ENCODE results near the gene RGS17. TPM values are rescaled to one million over a fixed set of nuclear protein-coding genes. Genes with fewer than 3 reads are reported as not detected.

RGS17 gene
- total and polyA plus RNA-seq, 10 of the 15 experiments (the other 5 are each of a cell fraction or from before 2014, with no cell fraction given), result 0.06 to 0.29 (median 0.14) TPM; not detected in 4

- no peak for TF ChIP-seq PRDM15 (CRISPR knock-in tag; IDR thresholded peaks at IDR 0.05)
Measured at GRCh38 chr6:153172815-153173214, 41.7 kb upstream of the RGS17 start (continued).

- WGBS (ENCODE audit: insufficient coverage, insufficient replicate concordance, low lambda C conversion rate, missing lambda C conversion rate), result 31% methylated on average over 3 of the region's 3 CpGs
- intact Hi-C loops (cut with micrococcal nuclease; ENCODE audit: unreplicated experiment) (no loop called here), in situ Hi-C loops (cut with MboI) (no loop called here)
- DNase-seq (ENCODE audit: low read depth, low spot score), result no peak
- ChIA-PET SMC1A (ENCODE audit: uncharacterized antibody, unreplicated experiment) (no interaction called here), CTCF (no interaction called here), POLR2A (no interaction called here), RAD21 (ENCODE audit: unreplicated experiment) (no interaction called here)
- H4K20me1 ChIP-seq (ENCODE audit: control insufficient read depth, insufficient read depth), result no peaks in the 10 kb centered on the region
- no peaks in the 10 kb centered on the region for H3K36me3 ChIP-seq (ENCODE audit: control insufficient read depth in 2 of 2, insufficient read depth in 2 of 2, low read length in 1 of 2)
- no peak overlapping the region for H2AFZ ChIP-seq (ENCODE audit: control insufficient read depth, low read depth, low read length)
- BruUV-seq (replicated peaks), result no TSS peak
- ATAC-seq, result no peak
- H3K79me2 ChIP-seq (ENCODE audit: control insufficient read depth, insufficient read depth, low read length), result no peaks in the 10 kb centered on the region
- H3K9me3 ChIP-seq (replicated peaks; ENCODE audit: control insufficient read depth, insufficient read depth, low read length), result no peaks in the 10 kb centered on the region
- FAIRE-seq, result no peak
- no peak overlapping the region for H3K4me2 ChIP-seq (ENCODE audit: control insufficient read depth, insufficient read depth)
- no peaks in the 10 kb centered on the region for H3K27me3 ChIP-seq (replicated peaks in 1 of 2; ENCODE audit: control insufficient read depth in 2 of 2, insufficient read depth in 2 of 2, low read length in 1 of 2)
- no peaks in the 10 kb centered on the region for H3K4me1 ChIP-seq (ENCODE audit: control insufficient read depth, insufficient read depth, low read length)
- H3K4me3 ChIP-seq, result no peak overlapping the region
- TF ChIP-seq CHD4 (IDR thresholded peaks at IDR 0.05), result no peak
- TF ChIP-seq CHD2 (IDR thresholded peaks at IDR 0.05; ENCODE audit: borderline replicate concordance, low read depth, low read length), result no peak
- no peak for TF ChIP-seq JUNB (IDR thresholded peaks at IDR 0.05)
- no peak for TF ChIP-seq USF1 (IDR thresholded peaks at IDR 0.05; ENCODE audit: borderline replicate concordance, extremely low read length, insufficient read depth, low read depth, low read length)
- TF ChIP-seq PRDM15 (CRISPR knock-in tag; IDR thresholded peaks at IDR 0.05), result no peak
- no peak for TF ChIP-seq MEF2B (IDR thresholded peaks at IDR 0.05; ENCODE audit: partially characterized antibody, poor library complexity, severe bottlenecking)
- TF ChIP-seq CREB1 (IDR thresholded peaks at IDR 0.05; ENCODE audit: low read depth), result no peak
- TF ChIP-seq RAD51 (IDR thresholded peaks at IDR 0.05), result no peak
- no peak for TF ChIP-seq FOXM1 (IDR thresholded peaks at IDR 0.05; ENCODE audit: low read depth, low read length)
- TF ChIP-seq RAD21 (IDR thresholded peaks at IDR 0.05; ENCODE audit: insufficient read depth, low read depth, low read length), result no peak
- TF ChIP-seq HDAC6 (IDR thresholded peaks at IDR 0.05; ENCODE audit: unreplicated experiment), result no peak
- no peak for TF ChIP-seq CTCF (IDR thresholded peaks at IDR 0.05 in 2 of 3, conservative IDR thresholded peaks at IDR 0.05 in 1 of 3; ENCODE audit: control insufficient read depth in 2 of 3, extremely low read depth in 1 of 3, insufficient read depth in 1 of 3, low read depth in 3 of 3, low read length in 3 of 3)
- H3K27ac ChIP-seq (ENCODE audit: control insufficient read depth, insufficient read depth), result no peak overlapping the region
- no peak overlapping the region for H3K9ac ChIP-seq (ENCODE audit: control insufficient read depth, insufficient read depth, low read length)
Measured at GRCh38 chr6:153170511-153170910, 39.4 kb upstream of the RGS17 start.
